ENCODE measurements around the gene HELQ.

- TF ChIP-seq CTCF (IDR thresholded peaks at IDR 0.05) (no peak), ZFX (IDR thresholded peaks at IDR 0.05; ENCODE audit: borderline replicate concordance) (no peak)
These were observed 34.2 kb upstream of the HELQ start for GRCh38 chr4:83489711-83490326.

All from 22Rv1 (cell line).